Head of caudate nucleus (tissue), 42 donors: Measurements from ENCODE around the gene RAMACL.
A peak's percentile ranks its signal among the peaks of the same experiment; 100 is the strongest.
"Not testable (repeated sequence)": the region's sequence is repeated elsewhere in the genome, so short reads cannot be mapped to it uniquely, and the experiment has no call there.

Experiments
- DNase-seq, 42 donors: peaks; one replicate each; pipeline versions ENCODE4 v3.0.0 to v3.0.0-alpha.2; 2020 to 2021; ENCODE audit warnings: mixed read lengths in 7 of 42
- intact Hi-C: fragments of 100-400 bp; cut with DNase I; formaldehyde crosslinking; loops from one replicate; pipeline ENCODE4 v1.15.0; 2022

Gene RAMACL

DNA sequence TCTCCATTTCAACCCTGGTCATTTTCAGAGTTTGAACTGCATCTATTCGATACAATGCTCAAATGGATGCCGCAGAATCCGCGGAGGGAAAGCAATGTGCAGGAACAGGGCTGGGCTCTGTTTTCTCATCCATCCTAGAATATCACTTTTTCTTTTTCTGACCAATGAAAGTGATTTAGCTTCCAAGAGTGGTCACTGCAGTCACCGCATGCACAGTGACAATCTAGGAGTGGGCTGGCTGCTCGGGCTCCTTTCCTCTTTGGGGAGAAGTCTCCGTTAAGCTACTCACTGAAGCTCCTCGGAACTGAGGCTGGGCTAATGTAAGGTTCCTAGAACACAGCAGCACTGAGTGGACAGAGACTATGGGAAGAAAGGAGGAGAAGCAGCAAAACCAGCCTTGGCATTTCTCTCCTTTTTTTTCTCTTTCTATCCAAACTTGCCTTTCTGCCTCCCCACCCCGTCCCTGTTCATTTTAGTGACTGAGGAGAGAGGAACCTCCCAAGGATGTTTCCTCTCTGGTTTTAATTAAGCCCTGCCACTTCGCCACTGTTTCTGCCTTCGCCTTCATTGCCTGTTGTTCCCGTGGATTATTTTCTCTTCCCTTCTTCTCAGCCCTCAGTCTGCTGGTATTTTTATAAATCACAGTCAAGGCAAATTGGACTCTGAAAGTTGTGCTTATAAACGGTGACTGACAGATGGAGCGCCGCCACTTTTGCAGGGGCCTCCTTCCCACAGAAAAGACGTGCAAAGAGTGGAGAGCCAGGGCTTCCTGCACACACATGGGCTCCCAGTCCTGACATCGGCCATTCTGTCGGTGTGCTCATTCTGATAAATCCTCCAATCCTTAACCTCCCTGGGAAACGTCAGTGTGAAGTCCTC lies 41.1 kb downstream of the RAMACL start:
- intact Hi-C loops, result no loop called here

GRCh38 chr6:166544296-166544605 lies 42.2 kb downstream of the RAMACL start:
- intact Hi-C loops, result no loop called here
- peak in 1 of 42 donors; percentile 3 for DNase-seq

More for the DNA sequence above, 41.1 kb downstream of the RAMACL start:
- peak in 1 of 42 donors; percentile 12 for DNase-seq

DNA sequence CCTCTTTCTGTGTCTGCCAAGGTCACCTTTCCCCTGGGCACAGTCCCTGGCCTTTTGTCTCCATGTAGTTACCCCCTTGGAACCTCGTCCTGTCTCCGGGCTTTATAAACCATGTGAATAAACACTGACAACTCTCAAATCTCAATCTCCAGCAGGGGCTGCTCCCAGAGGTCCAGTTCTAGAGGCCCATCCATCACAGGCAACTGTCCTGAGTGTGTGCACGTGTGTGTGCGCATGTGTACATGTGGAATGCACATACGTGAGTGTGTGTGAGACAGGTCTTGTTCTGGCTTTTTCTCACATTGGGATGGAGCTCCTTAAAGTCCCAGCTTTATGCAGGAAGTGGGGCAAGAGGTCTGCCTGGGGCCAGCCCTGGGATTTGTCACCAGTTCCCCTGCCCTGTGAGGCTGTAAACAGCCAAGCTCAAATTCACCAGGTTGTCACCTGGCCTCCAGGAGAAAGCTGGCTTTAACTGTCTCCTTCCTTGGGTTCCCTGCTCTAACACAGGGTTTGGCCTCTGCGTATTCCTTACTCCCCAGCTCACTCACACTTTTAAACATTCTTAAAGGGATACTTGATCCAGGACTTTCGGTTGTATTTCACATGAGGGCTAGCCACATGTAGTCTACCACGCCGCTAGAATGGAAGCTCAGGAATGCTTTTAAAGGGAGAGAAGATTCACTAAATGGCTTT lies 42.7 kb downstream of the RAMACL start:
- intact Hi-C loops, result no loop called here
- peak in 1 of 42 donors; percentile 9 for DNase-seq

DNA sequence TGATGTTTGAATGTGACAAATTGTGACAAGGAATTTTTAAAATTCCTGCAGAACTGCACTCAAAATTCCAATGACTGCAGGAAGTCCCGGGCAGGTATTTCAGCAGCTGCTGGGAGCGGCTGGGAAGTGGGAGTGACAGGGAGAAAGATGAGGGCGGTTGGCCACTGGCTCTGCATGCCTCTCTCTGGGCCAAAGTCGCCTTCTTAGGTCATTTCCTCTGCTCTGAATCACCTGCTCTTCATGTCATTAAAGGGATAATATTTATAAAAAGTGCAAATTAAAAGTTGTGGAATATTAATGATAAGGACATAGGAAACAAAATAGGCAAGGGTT lies 43.9 kb downstream of the RAMACL start:
- intact Hi-C loops, result no loop called here

DNA sequence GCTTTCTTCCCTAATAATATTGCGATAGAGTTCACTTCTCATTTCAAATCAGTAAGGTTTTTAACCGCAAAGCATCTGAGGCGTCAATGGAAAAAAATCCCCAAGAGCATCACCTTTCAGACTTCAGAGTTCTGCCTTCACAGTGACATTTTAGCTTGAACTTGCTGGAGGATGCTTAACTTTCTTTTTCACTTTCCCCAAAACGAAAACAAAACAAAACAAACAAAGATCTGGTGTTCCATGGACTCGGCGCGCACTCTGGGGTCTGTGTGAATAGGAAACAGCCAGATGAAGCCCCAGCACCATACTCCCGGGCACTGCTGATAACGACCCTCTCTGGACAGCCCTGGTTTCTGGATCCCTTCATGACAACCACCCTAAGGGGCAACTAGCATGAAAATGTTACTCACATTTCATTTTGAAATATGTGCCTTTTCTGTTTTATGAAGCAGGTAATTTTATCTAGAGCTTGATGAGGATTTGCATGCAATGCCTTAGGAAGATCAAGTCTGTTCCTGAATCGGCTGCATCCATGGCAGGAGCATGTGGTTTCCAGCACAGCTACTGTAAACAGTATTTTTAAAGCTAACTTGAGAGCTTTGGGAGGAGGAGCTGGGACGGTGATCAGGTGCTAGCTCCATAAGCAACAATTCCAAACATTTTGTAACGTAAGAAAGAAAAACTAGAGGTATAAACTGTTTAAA lies 44.5 kb downstream of the RAMACL start:
- intact Hi-C loops, result no loop called here
- no peak for DNase-seq

More for the DNA sequence above, 43.9 kb downstream of the RAMACL start:
- DNase-seq, result peak in 1 of 42 donors; percentile 5

GRCh38 chr6:166541366-166541765 lies 45.1 kb downstream of the RAMACL start:
- intact Hi-C loops, result no loop called here
- peak in 32 of 42 donors; percentile 20 to 82 (median 52) for DNase-seq

- intact Hi-C loops, result no loop called here
- peak in 40 of 42 donors; percentile 32 to 92 (median 68) for DNase-seq
These were observed 45.7 kb downstream of the RAMACL start for GRCh38 chr6:166540631-166541331.

DNA sequence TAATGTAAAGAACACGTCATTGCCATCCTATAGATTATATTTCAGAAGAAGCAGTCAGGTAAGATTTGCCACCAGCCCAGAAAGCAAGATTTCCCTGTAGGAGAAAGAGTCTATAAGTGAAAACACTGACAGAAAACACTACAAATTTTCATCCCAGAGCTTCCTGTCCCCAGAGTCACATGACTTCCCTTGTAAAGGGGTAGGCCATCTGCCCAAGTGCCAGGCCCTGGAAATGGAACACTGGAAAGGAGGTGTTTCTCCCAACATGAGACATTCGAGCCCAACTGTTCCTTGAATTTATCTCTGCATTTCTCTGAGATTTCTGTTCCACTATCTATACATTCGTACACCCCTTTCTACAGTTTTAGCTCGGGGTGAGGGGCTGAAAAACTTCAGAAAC lies 46.9 kb downstream of the RAMACL start:
- peak in 1 of 42 donors; percentile 3 for DNase-seq
- intact Hi-C loops, result no loop called here

- peak in 1 of 42 donors; percentile 6 for DNase-seq
- intact Hi-C loops, result not testable (repeated sequence)
These were observed 47.5 kb downstream of the RAMACL start for GRCh38 chr6:166539011-166539385.

DNA sequence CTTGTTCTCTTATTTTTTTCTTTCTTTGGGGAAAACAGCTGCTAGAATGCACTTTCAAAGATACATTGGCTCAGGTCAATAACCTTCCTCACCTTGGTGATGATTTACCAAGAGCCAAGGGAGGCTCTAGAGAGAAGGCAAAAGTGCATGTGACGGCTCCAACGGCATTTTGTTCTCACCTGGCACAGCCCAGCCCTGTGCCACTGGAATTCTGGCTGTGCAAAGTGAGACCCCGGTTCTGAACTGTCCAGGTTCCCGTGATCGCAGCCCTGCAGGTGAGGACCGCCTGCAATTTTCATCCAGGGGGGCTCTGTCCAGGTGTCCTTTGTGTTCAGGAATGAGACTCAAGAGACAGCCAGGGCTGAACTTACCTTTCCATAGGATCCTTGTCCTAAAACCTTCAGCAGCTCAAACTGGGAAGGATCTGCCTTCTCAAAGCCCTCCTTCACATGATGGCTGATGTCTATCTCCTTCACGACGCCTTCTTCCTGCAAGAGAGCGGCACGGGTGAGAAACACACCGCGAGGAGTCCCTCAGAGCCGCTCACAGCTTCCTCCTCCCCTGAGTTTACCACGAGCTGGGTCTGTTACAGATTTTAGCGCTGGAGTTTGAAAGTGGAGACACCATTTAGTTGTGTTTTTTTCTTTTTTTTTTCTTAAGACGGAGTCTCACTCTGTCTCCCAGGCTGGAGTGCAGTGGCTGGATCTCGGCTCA lies 48.0 kb downstream of the RAMACL start:
- intact Hi-C loops, result no loop called here
- peak in 1 of 42 donors; percentile 6 for DNase-seq

DNA sequence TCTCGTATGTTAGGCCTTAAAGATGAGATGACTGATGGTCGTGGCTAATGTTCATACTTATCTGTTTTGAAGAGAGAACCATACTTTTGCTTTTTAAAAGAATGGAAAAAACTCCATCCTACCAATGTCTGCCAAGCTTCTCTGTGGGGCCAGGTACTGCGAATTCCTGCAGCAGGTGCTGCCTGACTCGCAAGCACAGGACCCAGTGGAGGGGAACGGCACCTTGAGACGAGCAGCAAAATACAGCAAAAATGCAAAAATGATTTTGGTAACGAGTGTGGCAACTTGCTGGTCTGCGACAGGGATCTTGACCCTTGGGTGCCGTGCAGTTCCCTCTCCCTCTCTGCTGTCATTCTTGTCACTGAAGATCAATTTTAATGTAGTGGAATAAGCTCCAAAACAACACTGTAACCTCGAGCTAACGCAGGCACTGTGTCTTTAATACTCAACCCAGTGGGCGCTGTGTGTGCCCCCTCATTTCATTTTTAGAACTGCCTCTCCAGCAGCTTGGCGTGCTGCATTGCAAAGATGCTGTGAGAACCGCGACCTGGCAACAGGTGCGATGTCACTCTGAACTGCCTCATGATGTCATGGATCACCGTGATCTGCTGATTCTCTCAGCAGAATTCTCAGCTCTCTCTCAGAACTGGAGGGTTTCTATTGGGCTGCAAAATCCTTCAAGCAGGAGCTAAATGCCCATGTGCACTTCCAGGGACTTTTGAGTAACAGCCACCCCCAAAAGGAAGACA lies 51.6 kb downstream of the RAMACL start:
- intact Hi-C loops, result no loop called here
- DNase-seq, result peak; percentile 35 to 94 (median 73)

- intact Hi-C loops, result no loop called here
- peak in 1 of 42 donors; percentile 15 for DNase-seq
These were observed 53.2 kb downstream of the RAMACL start for GRCh38 chr6:166533205-166533824.
